Measurements from ENCODE around the gene CCL13. TPM values are rescaled to one million over a fixed set of nuclear protein-coding genes. Genes with fewer than 3 reads are reported as not detected.

The CCL13 gene
- total and polyA plus RNA-seq, 10 of the 15 experiments (the other 5 are each of a cell fraction or from before 2014, with no cell fraction given) = not detected

DNA sequence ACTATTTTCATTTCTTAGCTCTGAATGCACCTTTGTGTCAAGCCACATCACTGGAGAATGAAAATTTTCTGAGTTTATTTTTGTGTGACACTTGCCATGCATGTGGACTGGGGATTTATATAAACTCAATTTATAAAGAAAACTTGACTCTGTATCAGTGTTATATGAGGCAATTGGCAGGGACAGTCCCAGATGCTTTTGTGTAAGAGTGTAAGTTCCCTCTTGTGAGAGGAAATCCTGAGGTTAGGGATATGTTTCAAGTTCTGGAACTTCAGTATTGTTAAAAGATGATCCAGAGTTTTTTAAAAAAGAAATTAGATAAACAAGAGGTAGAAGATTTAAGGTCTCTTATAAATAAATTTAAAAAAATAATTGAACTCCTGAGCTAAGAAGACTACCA is 47.9 kb upstream of the CCL13 start:
- Histone ChIP-seq H3K4me3 (no peak overlapping the region), H2AFZ (ENCODE audit: control insufficient read depth, low read depth, low read length) (no peak overlapping the region), H4K20me1 (ENCODE audit: control insufficient read depth, insufficient read depth) (no peaks in the 10 kb centered on the region), H3K9me3 (replicated peaks; ENCODE audit: control insufficient read depth, insufficient read depth, low read length) (no peaks in the 10 kb centered on the region), H3K79me2 (ENCODE audit: control insufficient read depth, insufficient read depth, low read length) (no peaks in the 10 kb centered on the region), H3K4me2 (ENCODE audit: control insufficient read depth, insufficient read depth) (no peak overlapping the region), H3K27ac (ENCODE audit: control insufficient read depth, insufficient read depth) (no peak overlapping the region), H3K27me3 (replicated peaks in 1 of 2; ENCODE audit: control insufficient read depth in 2 of 2, insufficient read depth in 2 of 2, low read length in 1 of 2) (peaks cover 0 to 4% of the 10 kb centered on the region in 2 experiments; a peak in 3 of 4 replicates), H3K4me1 (ENCODE audit: control insufficient read depth, insufficient read depth, low read length) (no peaks in the 10 kb centered on the region), H3K36me3 (ENCODE audit: control insufficient read depth in 2 of 2, insufficient read depth in 2 of 2, low read length in 1 of 2) (no peaks in the 10 kb centered on the region), H3K9ac (ENCODE audit: control insufficient read depth, insufficient read depth, low read length) (no peak overlapping the region)
- no peak for ATAC-seq
- FAIRE-seq = no peak
- no peak for DNase-seq (ENCODE audit: low read depth, low spot score)
- intact Hi-C loops (cut with micrococcal nuclease; ENCODE audit: unreplicated experiment) = no loop called here
- TF ChIP-seq EZH2 (IDR thresholded peaks at IDR 0.05; ENCODE audit: borderline replicate concordance, control insufficient read depth, low read depth, low read length) (no peak), WRNIP1 (IDR thresholded peaks at IDR 0.05; ENCODE audit: borderline replicate concordance, low read depth, low read length) (no peak), SREBF1 (IDR thresholded peaks at IDR 0.05; ENCODE audit: low read length) (no peak), NR2C2 (IDR thresholded peaks at IDR 0.05; ENCODE audit: borderline replicate concordance, control insufficient read depth, insufficient read length, low read depth) (no peak), POLR2A (IDR thresholded peaks at IDR 0.05; ENCODE audit: low read depth, low read length) (no peak), IRF4 (IDR thresholded peaks at IDR 0.05; ENCODE audit: low read depth, low read length) (no peak), SP1 (IDR thresholded peaks at IDR 0.05; ENCODE audit: low read depth, low read length) (no peak), E2F4 (IDR thresholded peaks at IDR 0.05; ENCODE audit: low read depth, low read length) (no peak), YY1 (IDR thresholded peaks at IDR 0.05; ENCODE audit: low read depth, low read length) (no peak), RBBP5 (conservative IDR thresholded peaks at IDR 0.05) (no peak), TCF3 (IDR thresholded peaks at IDR 0.05; ENCODE audit: borderline replicate concordance, insufficient read depth, low read depth, low read length) (no peak)
- TF ChIP-seq, protein P1, sequence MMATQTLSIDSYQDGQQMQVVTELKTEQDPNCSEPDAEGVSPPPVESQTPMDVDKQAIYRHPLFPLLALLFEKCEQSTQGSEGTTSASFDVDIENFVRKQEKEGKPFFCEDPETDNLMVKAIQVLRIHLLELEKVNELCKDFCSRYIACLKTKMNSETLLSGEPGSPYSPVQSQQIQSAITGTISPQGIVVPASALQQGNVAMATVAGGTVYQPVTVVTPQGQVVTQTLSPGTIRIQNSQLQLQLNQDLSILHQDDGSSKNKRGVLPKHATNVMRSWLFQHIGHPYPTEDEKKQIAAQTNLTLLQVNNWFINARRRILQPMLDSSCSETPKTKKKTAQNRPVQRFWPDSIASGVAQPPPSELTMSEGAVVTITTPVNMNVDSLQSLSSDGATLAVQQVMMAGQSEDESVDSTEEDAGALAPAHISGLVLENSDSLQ (IDR thresholded peaks at IDR 0.05) = no peak
- TF ChIP-seq, protein P2, sequence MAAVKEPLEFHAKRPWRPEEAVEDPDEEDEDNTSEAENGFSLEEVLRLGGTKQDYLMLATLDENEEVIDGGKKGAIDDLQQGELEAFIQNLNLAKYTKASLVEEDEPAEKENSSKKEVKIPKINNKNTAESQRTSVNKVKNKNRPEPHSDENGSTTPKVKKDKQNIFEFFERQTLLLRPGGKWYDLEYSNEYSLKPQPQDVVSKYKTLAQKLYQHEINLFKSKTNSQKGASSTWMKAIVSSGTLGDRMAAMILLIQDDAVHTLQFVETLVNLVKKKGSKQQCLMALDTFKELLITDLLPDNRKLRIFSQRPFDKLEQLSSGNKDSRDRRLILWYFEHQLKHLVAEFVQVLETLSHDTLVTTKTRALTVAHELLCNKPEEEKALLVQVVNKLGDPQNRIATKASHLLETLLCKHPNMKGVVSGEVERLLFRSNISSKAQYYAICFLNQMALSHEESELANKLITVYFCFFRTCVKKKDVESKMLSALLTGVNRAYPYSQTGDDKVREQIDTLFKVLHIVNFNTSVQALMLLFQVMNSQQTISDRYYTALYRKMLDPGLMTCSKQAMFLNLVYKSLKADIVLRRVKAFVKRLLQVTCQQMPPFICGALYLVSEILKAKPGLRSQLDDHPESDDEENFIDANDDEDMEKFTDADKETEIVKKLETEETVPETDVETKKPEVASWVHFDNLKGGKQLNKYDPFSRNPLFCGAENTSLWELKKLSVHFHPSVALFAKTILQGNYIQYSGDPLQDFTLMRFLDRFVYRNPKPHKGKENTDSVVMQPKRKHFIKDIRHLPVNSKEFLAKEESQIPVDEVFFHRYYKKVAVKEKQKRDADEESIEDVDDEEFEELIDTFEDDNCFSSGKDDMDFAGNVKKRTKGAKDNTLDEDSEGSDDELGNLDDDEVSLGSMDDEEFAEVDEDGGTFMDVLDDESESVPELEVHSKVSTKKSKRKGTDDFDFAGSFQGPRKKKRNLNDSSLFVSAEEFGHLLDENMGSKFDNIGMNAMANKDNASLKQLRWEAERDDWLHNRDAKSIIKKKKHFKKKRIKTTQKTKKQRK (IDR thresholded peaks at IDR 0.05; ENCODE audit: low read depth, low read length) = no peak
- TF ChIP-seq, protein P3, sequence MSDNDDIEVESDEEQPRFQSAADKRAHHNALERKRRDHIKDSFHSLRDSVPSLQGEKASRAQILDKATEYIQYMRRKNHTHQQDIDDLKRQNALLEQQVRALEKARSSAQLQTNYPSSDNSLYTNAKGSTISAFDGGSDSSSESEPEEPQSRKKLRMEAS (IDR thresholded peaks at IDR 0.05; ENCODE audit: low read depth, low read length) = no peak
- ChIA-PET SMC1A (ENCODE audit: uncharacterized antibody, unreplicated experiment) (no interaction called here), RAD21 (ENCODE audit: unreplicated experiment) (no interaction called here), CTCF (interaction anchor here (0.9 to 1.0 kb wide), 2 partner anchors 52 to 137 kb away, joined by 3 to 4 read pairs; no protein-coding TSS in a partner anchor), POLR2A (no interaction called here)
- BruUV-seq (replicated peaks) = no TSS peak
- in situ Hi-C loops (cut with MboI) = no loop called here

Measured in GM12878 (cell line).